Adipose tissue (tissue), 3 donors: Measurements from ENCODE around the gene FAN1. TPM values are rescaled to one million over a fixed set of nuclear protein-coding genes. Genes with fewer than 3 reads are reported as not detected.

Source experiments
- H3K27ac ChIP-seq: one replicate; pipeline ENCODE4 v1.5.1; 2013; ENCODE audit warnings: low read depth, low read length
- WGBS, 3 donors: extraction: QIAGEN DNeasy Blood & Tissue Kit; methylation state at CpG; one replicate each; pipeline ENCODE4 v1.1.7; 2013; 5-methylcytosine and 5-hydroxymethylcytosine counted together
- polyA plus RNA-seq, 3 donors: library from polyadenylated mRNA; stranded (reverse); fragments of 200-250 nt; gene quantifications; one replicate each; pipeline ENCODE4 v1.2.3, GENCODE V29; 2013
- donor health status: healthy with polysubstance abuse.
- donor health status: Bipolar disorder and iron deficiency.
- donor health status: healthy.

The FAN1 gene
- polyA plus RNA-seq, 3 donors, result 8.7 to 8.8 (median 8.7) TPM

DNA sequence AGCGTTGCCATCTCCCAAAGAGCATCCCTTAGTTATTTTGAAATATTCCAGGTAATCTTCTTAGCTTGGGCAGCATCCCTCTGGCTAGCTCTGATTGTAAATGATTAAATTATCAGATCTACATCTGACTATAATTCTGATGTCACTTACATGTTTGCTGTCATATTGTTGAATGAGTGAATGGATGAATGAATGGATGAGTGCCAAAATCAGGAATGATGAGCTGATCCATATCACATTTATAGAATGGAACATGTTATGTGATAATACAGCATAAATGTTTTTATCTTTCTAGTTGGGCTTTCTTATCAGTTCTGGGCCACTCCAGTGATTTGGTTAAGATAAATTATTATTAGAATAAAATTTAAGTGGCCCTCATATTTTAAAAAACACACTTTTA, 14.0 kb downstream of the FAN1 start:
- WGBS, 3 donors, result 71 to 90% (median 77%) methylated on average over 1 of the region's 1 CpG
- no peak overlapping the region for H3K27ac ChIP-seq

DNA sequence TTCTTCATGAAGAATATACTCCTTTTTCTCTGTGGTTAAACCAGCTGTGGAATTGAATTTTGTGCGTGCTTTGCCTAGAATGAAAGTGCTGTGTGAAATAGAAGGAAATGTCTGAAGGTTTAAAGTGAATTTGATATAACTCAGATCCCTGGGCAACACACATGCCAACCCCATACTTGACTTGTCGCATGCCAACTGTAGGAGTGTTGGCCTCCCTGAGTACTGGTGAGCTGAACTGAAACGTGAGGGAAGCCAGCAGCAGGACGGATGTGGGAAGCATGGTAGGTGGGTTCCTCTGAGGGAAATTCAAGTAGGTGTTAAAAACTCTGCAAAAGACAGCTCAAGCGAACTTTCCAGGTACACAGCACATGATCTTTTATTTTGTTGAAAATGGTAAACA, 14.7 kb downstream of the FAN1 start:
- 86 to 94% (median 91%) methylated on average over 5 of the region's 5 CpGs for WGBS, 3 donors
- no peak overlapping the region for H3K27ac ChIP-seq

DNA sequence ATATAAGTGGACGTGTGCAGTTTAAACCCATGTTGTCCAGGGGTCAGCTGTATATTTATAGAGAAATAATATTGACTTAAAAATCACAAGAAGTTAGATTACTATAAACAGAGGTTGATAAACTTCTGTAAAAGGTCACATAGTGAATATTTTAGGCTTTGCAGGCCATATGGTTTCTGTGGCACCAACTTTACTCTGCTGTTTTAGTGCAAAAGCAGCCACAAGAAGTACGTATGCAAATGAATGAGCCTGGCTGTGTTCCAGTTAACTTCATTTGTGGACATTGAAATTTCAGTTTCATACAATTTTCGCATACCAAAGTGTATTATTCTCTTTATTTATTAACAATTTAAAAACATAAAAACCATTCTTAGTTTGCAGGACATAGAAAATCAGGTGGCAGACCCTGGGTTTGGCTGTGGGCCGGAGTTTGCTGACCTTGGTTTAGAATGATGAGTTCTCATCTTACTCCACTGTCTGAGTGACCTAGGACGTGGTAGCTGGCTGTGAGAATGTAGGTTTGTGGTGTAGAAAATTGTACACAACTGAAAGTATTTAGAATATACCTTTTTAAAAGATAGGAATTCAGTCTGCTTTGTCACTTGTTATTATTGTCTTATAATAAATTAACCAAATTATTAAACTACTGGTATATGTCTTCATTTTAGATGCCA, 16.3 kb downstream of the FAN1 start:
- WGBS, 3 donors, result 83 to 90% (median 87%) methylated on average over 5 of the region's 5 CpGs
- no peak overlapping the region for H3K27ac ChIP-seq

DNA sequence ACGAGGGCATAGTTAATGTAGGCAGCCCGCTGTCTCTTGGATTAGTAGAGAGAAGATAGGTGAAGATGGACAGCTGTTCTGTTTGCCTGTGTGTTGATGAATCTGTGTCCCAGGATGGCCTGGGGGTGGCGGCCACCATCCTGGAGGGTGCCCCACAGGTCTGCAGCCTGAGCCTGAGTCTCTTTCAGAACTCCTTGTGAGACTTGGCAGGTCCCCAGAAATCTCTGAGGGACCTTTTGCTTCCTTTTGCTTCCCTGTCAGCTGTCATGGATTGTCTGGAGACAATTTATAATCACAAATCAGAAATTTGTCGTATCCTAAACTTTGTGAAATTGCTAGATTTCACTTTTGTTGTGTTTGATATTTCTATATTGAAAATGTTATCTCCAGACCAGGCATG, 17.4 kb downstream of the FAN1 start:
- WGBS, 3 donors, result 85 to 93% (median 87%) methylated on average over 4 of the region's 4 CpGs
- H3K27ac ChIP-seq, result no peak overlapping the region

DNA sequence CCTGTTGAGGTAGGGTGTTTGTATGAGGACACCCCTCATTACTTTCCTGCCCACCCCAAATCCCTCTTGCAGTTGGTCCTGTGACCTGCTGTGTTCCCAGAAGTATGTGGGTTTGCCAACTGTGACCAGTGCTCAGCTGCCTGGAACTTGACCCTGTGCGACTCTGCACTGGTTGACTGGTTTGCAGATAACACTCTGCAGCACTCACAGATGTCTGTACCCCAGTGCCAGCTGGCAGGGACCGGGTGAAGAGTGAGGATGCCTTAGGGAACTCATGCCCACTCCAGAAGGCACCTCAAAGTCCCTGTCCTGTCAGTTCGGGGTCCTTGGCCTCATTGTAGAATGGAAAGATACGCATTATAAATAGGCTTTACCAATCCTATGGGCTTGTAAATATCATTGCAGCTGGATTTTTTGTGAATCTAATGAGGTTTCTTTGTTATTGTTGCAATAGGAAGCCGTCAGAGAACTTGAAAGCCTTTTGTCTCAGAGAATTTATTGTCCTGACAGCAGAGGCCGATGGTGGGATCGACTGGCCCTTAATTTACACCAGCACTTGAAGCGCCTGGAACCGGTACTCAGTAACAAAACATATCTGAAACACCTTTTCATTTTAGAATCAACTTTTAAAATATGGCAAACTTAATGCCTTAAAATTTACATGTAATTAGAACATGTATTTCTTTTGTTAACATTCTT, 18.2 kb downstream of the FAN1 start:
- 72 to 86% (median 79%) methylated on average over 9 of the region's 9 CpGs for WGBS, 3 donors
- H3K27ac ChIP-seq, result no peak overlapping the region

DNA sequence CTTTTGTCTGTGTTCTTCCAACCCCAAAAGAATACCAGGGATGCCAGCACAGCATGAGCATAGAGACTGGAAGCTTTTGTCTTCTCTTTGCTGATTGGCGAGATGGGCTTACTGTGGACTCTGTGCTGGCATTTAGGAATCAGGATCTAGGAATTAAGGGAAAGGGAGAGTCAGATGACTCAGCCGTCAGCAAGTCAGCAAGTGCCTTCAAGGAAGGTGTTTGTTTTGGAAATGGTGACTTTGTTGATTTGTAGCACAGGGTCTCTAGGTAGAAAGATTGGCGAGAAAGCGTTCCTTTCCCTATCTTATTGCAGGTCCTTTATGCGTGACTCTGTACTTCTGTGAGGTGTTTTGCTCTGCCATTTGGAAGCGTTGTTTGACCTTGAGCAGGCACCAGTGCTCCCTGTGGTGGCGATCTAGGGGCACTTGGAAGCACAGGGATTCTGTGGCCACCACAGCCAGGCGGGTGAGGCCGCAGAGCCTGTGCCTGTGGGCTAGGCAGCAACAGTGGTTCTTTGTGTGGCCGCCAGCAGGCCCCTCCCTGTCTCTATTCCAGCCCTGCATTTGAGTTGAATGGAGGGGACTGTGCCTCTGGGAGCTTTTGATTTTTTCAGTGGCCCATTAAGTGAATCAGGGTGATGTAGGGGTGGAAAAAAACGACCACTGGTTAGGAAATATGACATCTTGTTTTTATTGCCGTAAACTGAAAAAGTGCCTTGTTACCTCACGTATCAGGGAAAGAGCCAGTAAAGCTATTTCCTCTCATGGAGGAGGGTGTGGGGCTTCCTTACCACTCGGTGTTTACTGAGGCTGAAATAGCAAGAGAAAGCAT, 19.0 kb downstream of the FAN1 start:
- no peak overlapping the region for H3K27ac ChIP-seq
- WGBS, 3 donors, result 77 to 85% (median 79%) methylated on average over 14 of the region's 14 CpGs

DNA sequence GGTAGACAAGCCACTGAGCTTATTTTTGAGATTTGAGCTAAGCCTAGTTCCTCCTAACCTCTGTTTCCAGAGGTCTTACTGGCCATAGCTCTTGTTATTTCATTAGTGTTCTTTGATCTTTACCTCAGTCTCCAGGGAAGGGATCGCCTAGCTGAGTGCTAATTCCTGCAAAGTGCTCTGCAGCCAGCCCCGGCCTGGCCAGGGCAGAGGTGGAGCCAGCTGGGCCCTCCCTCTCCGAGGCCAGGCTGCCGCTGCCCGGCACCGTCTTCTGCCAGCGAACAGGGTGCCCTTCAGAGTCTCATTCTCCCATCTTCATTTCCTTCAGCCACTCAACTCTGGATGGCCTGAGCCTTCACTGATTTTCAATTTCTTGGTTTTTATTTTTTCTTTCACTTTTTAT, 19.7 kb downstream of the FAN1 start:
- no peak overlapping the region for H3K27ac ChIP-seq
- WGBS, 3 donors, result 73 to 87% (median 85%) methylated on average over 7 of the region's 7 CpGs

DNA sequence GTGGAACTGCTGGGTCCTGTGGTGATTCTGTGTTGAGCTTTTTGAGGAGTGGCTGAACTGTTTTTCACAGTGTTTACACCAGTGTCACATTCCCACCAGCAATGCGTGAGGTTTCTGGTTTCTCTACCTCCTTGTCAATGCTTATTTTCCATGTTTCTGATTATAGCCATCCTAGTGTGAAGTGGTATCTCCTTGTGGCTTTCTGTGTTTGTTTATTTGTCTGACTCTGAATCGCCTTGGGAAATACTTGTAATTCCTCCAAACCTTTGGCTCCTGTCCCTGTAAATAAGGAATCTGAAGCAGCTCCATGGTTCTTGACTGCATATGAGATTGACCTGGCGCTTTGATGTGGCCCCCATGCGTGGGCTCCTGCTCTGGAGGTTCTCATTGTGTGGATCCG, 20.6 kb downstream of the FAN1 start:
- H3K27ac ChIP-seq, result no peak overlapping the region
- 87 to 92% (median 91%) methylated on average over 5 of the region's 5 CpGs for WGBS, 3 donors

DNA sequence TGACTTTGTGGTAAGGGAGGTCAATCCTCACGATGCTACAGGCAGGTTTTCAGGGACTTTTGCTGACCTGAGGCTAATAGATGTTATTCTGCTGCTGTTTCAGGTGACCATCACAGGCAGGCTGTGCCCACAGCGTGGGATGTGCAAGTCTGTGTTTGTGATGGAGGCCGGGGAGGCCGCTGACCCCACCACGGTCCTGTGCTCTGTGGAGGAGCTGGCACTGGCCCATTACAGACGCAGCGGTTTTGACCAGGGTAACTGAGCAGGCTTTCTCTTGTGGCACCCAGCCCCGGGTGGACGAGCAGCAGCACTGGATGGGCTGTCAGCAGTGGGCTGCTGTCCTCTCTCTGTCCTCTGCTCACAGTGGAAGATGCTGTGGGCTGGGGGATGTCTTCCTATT, 22.0 kb downstream of the FAN1 start:
- 90 to 94% (median 92%) methylated on average over 9 of the region's 9 CpGs for WGBS, 3 donors
- H3K27ac ChIP-seq, result no peak overlapping the region

DNA sequence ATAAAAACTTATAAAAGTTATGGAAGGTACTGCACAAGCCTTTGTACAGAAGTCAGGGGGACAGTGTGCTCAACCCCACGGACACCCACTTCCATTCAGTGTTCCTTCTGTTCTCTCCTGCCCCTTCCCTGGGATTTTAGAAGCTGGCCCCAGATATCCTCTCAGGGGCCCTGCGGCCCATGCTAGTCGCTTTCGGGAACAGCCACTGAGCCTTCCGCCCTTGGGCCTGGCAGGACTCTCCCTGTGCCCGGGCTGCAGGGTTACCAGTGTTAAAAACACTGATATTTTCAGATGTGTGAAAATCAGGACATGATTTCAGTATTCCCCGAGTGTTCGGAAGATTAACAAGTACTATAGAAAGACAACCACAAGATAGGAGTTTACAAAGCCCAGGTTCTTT, 22.4 kb downstream of the FAN1 start:
- WGBS, 3 donors, result 93 to 94% (median 94%) methylated on average over 8 of the region's 8 CpGs
- H3K27ac ChIP-seq, result no peak overlapping the region

DNA sequence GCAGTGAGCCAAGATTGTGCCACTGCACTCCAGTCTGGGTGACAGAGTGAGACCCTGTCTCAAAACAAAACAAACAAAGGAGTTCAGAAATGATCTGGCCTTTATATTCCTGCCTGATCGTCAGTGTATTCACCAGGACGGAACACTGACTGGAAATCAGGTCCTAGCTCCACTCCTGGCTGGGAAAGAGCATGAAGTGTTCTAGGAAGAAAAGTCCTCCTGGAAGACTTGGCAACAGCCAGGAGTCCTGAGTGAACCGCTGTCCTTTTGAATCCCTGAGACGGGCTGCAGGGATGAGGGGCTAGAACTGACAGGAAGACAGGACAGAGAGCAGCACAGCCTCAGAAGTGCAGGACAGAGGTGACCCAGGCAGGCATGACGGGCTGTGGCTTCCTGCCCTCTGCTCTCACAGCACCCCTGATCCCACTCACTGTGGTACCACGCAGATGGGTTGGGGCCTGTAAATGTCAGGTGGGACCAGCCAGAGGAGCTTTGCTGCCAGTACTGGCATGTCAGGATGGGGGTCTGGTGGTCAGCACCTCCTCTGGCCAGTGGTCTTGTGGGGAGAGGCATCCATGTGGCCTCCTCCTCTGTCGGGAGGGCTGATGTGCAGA, 23.5 kb downstream of the FAN1 start:
- WGBS, 3 donors, result 88 to 93% (median 92%) methylated on average over 7 of the region's 7 CpGs
- no peak overlapping the region for H3K27ac ChIP-seq

DNA sequence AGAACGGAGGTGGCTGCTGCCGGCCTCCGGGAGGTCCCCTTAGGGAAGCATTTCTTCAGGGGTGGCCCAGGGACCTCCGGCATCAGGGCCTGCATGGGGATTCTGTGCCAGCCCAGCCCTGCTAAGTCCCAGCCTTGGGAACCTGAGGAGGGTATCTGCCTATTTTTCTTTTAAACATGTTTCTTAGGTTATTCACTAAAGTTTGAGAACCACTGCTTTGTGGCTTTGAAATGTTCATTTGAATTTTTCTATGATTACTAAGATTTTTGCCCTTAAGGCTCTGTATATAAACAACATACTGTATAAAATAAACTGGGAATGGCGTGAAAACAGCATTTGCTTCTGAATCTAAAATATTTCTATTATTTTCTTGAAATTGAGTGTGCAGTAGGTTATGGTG, 24.4 kb downstream of the FAN1 start:
- no peak overlapping the region for H3K27ac ChIP-seq
- WGBS, 3 donors, result 85 to 92% (median 88%) methylated on average over 5 of the region's 5 CpGs

DNA sequence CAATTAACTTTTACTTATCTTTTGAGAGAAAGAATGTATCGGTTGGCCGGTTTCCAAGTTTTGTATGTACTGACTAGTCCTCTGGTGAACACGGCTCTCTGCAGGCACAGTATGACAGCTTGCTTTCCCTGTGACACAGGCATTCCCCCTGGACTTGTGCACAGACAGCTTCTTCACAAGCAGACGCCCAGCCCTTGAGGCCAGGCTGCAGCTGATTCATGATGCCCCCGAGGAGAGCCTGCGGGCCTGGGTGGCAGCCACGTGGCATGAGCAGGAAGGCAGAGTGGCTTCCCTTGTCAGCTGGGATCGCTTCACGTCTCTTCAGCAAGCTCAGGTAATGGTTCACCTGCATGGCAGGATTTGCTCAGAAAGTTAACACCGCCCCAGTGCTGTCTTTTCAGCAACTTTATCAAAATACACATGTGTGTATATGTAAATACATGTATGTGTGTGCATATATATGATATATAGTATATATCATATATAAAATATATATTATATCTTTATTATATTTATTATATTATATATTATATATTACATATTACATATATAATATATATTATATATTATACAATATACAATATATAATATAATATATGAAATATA, 25.5 kb downstream of the FAN1 start:
- H3K27ac ChIP-seq, result no peak overlapping the region
- 79 to 87% (median 83%) methylated on average over 10 of the region's 10 CpGs for WGBS, 3 donors

DNA sequence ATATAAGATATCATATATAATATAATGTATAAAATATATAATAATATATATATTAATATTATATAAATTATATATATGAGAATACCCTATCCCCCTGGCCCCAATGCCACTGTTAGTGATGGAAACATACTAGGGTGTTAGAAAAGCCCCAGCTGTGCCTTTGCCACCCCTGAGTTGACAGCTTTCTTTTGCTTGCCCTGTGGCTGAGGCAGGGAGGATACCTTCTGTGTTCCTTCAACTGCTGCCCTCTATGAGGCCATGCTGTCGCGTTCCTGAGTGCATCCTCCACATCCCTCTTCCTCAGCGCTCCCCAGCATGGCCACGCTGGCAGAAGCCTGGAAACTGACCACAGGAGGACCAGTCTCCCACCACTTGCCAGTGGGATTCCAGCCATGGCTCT, 26.3 kb downstream of the FAN1 start:
- 97 to 99% (median 97%) methylated on average over 4 of the region's 4 CpGs for WGBS, 3 donors
- no peak overlapping the region for H3K27ac ChIP-seq

DNA sequence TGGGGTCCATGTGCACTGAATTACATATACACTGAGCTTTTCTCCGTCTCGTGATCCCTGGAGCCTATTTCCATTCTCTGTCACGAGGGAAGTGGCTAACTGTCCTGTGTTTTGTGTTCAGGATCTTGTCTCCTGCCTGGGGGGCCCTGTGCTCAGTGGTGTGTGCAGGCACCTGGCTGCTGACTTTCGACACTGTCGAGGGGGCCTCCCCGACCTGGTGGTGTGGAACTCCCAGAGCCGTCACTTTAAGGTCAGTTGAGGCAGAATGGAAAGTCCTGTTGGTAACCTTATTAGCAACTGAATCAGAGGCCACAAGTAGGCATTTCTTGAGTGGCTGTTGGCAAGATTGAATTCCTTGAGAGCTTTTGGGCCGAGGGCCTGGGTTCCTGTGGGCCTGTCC, 26.7 kb downstream of the FAN1 start:
- WGBS, 3 donors, result 94 to 97% (median 97%) methylated on average over 8 of the region's 8 CpGs
- no peak overlapping the region for H3K27ac ChIP-seq

DNA sequence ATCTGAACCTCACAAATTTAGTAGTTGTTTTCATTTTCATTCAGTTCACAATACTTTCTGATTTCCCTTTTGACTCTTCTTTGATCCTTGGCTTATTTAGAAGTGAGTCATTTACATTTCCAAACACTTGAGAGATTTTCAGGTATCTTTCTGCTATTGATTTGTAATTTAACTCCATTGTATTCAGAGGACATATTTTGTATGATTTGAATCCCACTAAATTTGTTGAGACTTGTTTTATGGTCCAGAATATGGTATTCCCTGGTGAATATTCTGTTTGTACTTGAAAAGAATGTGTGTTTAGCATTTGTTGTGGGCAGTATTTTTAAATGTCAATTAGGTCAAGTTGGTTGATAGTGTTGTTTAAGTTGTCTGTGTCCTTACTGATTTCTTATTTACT, 29.6 kb downstream of the FAN1 start:
- no peak overlapping the region for H3K27ac ChIP-seq

DNA sequence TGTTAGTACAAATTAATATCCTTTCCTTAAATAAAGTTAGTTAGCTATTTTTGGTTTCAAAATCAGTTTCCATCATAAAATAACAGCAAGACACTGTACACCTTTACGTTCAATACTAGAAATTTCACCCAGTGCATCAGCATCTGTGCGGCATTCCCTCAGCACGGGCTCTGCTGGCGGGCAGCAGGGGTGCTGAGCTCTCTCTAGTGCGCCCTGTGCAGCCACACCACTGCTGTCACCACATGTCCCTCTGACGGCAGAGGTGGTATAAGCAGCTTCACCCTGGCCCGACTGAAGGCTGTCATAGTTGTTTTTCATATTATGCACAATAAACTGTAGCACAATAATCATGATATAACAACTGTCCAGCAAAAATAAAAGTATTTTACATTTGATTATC, 35.4 kb downstream of the FAN1 start:
- 94 to 96% (median 95%) methylated on average over 7 of the region's 7 CpGs for WGBS, 3 donors
- H3K27ac ChIP-seq, result no peak overlapping the region

DNA sequence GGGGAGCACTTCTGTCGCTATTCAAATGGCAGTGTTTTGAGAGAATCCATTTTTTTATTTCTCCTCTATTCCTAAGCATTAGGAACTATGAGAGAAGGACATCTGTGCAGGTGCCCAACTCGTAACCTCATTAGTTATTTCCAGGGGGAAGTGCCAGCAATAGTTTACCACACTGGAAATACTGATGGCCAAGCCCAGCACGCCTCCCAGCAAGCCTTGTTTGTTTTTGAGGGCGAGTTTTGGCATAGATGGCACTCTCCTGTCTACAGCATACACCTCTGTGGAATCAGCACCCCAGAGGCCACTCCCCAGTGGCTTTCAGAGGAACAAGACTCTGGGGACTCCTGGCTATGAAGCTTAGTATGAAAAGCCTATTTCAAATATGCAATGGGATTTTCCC, 36.6 kb downstream of the FAN1 start:
- no peak overlapping the region for H3K27ac ChIP-seq
- 45 to 82% (median 79%) methylated on average over 4 of the region's 4 CpGs for WGBS, 3 donors

DNA sequence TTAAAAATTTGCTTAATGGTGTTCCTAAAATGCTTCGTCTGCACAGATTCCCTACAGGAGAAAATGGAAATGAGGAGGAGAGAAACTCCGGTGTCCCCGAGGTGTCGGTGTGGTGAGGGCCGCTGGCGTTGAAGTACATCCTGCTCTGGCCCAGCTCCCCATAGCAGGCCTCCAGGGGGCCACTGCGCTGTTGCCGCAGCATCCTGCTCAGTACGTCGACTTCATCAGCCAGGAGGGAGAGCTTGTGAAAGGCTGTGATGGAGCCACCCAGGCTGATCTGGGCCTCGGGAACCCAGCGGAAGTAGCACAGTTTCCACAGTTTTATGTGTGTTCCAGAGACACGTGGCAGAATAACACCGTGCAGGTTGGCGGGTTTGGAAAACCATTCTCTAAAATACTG, 37.8 kb downstream of the FAN1 start:
- 85 to 89% (median 88%) methylated on average over 15 of the region's 15 CpGs for WGBS, 3 donors
- no peak overlapping the region for H3K27ac ChIP-seq
